Ectodermal cell (in vitro differentiated cells): Measurements from ENCODE around the gene RHBDD2.
"Not testable (repeated sequence)": the region's sequence is repeated elsewhere in the genome, so short reads cannot be mapped to it uniquely, and the experiment has no call there.

Experiments used
- H3K27ac ChIP-seq: 2 replicates; pipeline ENCODE4 v1.7.0; 2013; ENCODE audit warnings: mild to moderate bottlenecking, low read depth, low read length; ENCODE audit not compliant: insufficient read depth, poor library complexity, severe bottlenecking
- H3K27me3 ChIP-seq: 2 replicates; pipeline ENCODE4 v1.7.0; 2013; ENCODE audit warnings: mild to moderate bottlenecking, low read length; ENCODE audit not compliant: insufficient read depth, control insufficient read depth, poor library complexity, severe bottlenecking
- H3K36me3 ChIP-seq: one replicate; pipeline ENCODE4 v1.7.0; 2013; ENCODE audit warnings: low read length; ENCODE audit not compliant: control insufficient read depth, insufficient read depth
- H3K4me1 ChIP-seq: one replicate; pipeline ENCODE4 v1.7.0; 2013; ENCODE audit warnings: low read length; ENCODE audit not compliant: control insufficient read depth, insufficient read depth
- H3K4me3 ChIP-seq: 2 replicates; pipeline ENCODE4 v1.7.0; 2013; ENCODE audit warnings: low read depth, low read length, control low read depth; ENCODE audit not compliant: insufficient read depth
- H3K9me3 ChIP-seq: 2 replicates; pipeline ENCODE4 v1.7.0; 2013; ENCODE audit warnings: mild to moderate bottlenecking, low read length, moderate library complexity; ENCODE audit not compliant: control insufficient read depth
- WGBS, 2 experiments: methylation state at CpG; one replicate each; pipeline ENCODE4 v1.1.7; 2013; ENCODE audit warnings: missing lambda C conversion rate in 2 of 2; 5-methylcytosine and 5-hydroxymethylcytosine counted together

The RHBDD2 gene

GRCh38 chr7:75843613-75844116, 35.2 kb upstream of the RHBDD2 start:
- H3K27me3 ChIP-seq, result no peaks in the 10 kb centered on the region
- H3K4me3 ChIP-seq, result no peak overlapping the region
- H3K27ac ChIP-seq, result no peak overlapping the region

GRCh38 chr7:75844158-75844557, 34.7 kb upstream of the RHBDD2 start:
- H3K27ac ChIP-seq, result no peak overlapping the region
- H3K4me1 ChIP-seq, result no peaks in the 10 kb centered on the region
- no peaks in the 10 kb centered on the region for H3K36me3 ChIP-seq
- H3K9me3 ChIP-seq, result no peaks in the 10 kb centered on the region
- no peaks in the 10 kb centered on the region for H3K27me3 ChIP-seq
- 88 to 90% methylated on average over 5 of the region's 5 CpGs for WGBS, 2 experiments
- no peak overlapping the region for H3K4me3 ChIP-seq

More at GRCh38 chr7:75843613-75844116, 35.2 kb upstream of the RHBDD2 start:
- Histone ChIP-seq H3K9me3 (no peaks in the 10 kb centered on the region), H3K4me1 (no peaks in the 10 kb centered on the region), H3K36me3 (no peaks in the 10 kb centered on the region)
- WGBS, 2 experiments, result 95 to 96% methylated on average over 9 of the region's 9 CpGs

GRCh38 chr7:75845132-75845531, 33.7 kb upstream of the RHBDD2 start:
- not testable (repeated sequence) for H3K9me3 ChIP-seq, H3K4me3 ChIP-seq, H3K4me1 ChIP-seq, H3K36me3 ChIP-seq, H3K27ac ChIP-seq, H3K27me3 ChIP-seq
- 91 to 94% methylated on average over 6 of the region's 6 CpGs for WGBS, 2 experiments

GRCh38 chr7:75847707-75848106, 31.1 kb upstream of the RHBDD2 start:
- Histone ChIP-seq H3K4me1 (no peaks in the 10 kb centered on the region), H3K9me3 (no peaks in the 10 kb centered on the region), H3K4me3 (no peak overlapping the region), H3K27me3 (no peaks in the 10 kb centered on the region), H3K36me3 (no peaks in the 10 kb centered on the region), H3K27ac (no peak overlapping the region)
- 86 to 88% methylated on average over 7 of the region's 7 CpGs for WGBS, 2 experiments

- H3K9me3 ChIP-seq, result no peaks in the 10 kb centered on the region
- H3K27me3 ChIP-seq, result no peaks in the 10 kb centered on the region
- H3K27ac ChIP-seq, result no peak overlapping the region
- H3K4me1 ChIP-seq, result no peaks in the 10 kb centered on the region
- WGBS, 2 experiments, result 88 to 93% methylated on average over 3 of the region's 3 CpGs
- H3K4me3 ChIP-seq, result no peak overlapping the region
- H3K36me3 ChIP-seq, result no peaks in the 10 kb centered on the region
Observed at GRCh38 chr7:75849573-75849972, 29.3 kb upstream of the RHBDD2 start.

- H3K9me3 ChIP-seq, result no peaks in the 10 kb centered on the region
Observed at GRCh38 chr7:75850235-75850634, 28.6 kb upstream of the RHBDD2 start.

GRCh38 chr7:75854233-75854632, 24.6 kb upstream of the RHBDD2 start:
- Histone ChIP-seq H3K4me3 (no peak overlapping the region), H3K27ac (no peak overlapping the region), H3K9me3 (no peaks in the 10 kb centered on the region), H3K4me1 (no peaks in the 10 kb centered on the region), H3K36me3 (no peaks in the 10 kb centered on the region), H3K27me3 (no peaks in the 10 kb centered on the region)
- 93 to 94% methylated on average over 5 of the region's 5 CpGs for WGBS, 2 experiments

More at GRCh38 chr7:75850235-75850634, 28.6 kb upstream of the RHBDD2 start:
- Histone ChIP-seq H3K4me1 (no peaks in the 10 kb centered on the region), H3K27me3 (no peaks in the 10 kb centered on the region), H3K27ac (no peak overlapping the region), H3K4me3 (no peak overlapping the region), H3K36me3 (no peaks in the 10 kb centered on the region)
- 88 to 90% methylated on average over 4 of the region's 4 CpGs for WGBS, 2 experiments

GRCh38 chr7:75854813-75855345, 24.0 kb upstream of the RHBDD2 start:
- H3K9me3 ChIP-seq, H3K27ac ChIP-seq, H3K4me3 ChIP-seq, H3K4me1 ChIP-seq, H3K27me3 ChIP-seq, H3K36me3 ChIP-seq: not testable (repeated sequence)
- WGBS, 2 experiments, result 91 to 92% methylated on average over 10 of the region's 10 CpGs

GRCh38 chr7:75856536-75856935, 22.3 kb upstream of the RHBDD2 start:
- no peak overlapping the region for H3K27ac ChIP-seq
- H3K36me3 ChIP-seq, result no peaks in the 10 kb centered on the region
- no peaks in the 10 kb centered on the region for H3K9me3 ChIP-seq
- no peaks in the 10 kb centered on the region for H3K4me1 ChIP-seq
- no peak overlapping the region for H3K4me3 ChIP-seq
- no peaks in the 10 kb centered on the region for H3K27me3 ChIP-seq
- WGBS, 2 experiments, result 92 to 96% methylated on average over 6 of the region's 6 CpGs

- no peaks in the 10 kb centered on the region for H3K9me3 ChIP-seq
- no peaks in the 10 kb centered on the region for H3K4me1 ChIP-seq
- no peak overlapping the region for H3K27ac ChIP-seq
- H3K27me3 ChIP-seq, result no peaks in the 10 kb centered on the region
- H3K36me3 ChIP-seq, result no peaks in the 10 kb centered on the region
- H3K4me3 ChIP-seq, result no peak overlapping the region
Observed at GRCh38 chr7:75858410-75858809, 20.4 kb upstream of the RHBDD2 start.

- Histone ChIP-seq H3K27ac (no peak overlapping the region), H3K4me1 (peaks cover 1% of the 10 kb centered on the region), H3K9me3 (no peaks in the 10 kb centered on the region), H3K4me3 (no peak overlapping the region), H3K27me3 (no peaks in the 10 kb centered on the region), H3K36me3 (no peaks in the 10 kb centered on the region)
- 89 to 97% methylated on average over 4 of the region's 4 CpGs for WGBS, 2 experiments
Observed at GRCh38 chr7:75861636-75862035, 17.2 kb upstream of the RHBDD2 start.
